Keratinocyte (primary cell): Measurements from ENCODE around the gene ZDHHC21. TPM values are rescaled to one million over a fixed set of nuclear protein-coding genes. Genes with fewer than 3 reads are reported as not detected.

Experiments used
- DNase-seq: peaks from one replicate; pipeline ENCODE4 v3.0.0-alpha.2; 2011; ENCODE audit warnings: low read depth, missing footprints, low spot score
- FAIRE-seq: peaks from 2 replicates; lab custom pipeline; 2011; peaks lifted over from hg19 to GRCh38; lab: Jason Lieb, UNC
- H2AFZ ChIP-seq: 2 replicates; pipeline ENCODE4 v1.6.0; 2012; ENCODE audit warnings: low read length, control low read depth, inconsistent platforms; ENCODE audit not compliant: control insufficient read depth
- H3K27ac ChIP-seq: 2 replicates; pipeline ENCODE4 v1.5.1; 2011; ENCODE audit warnings: low read length; ENCODE audit not compliant: control insufficient read depth, insufficient read depth
- H3K27me3 ChIP-seq: 3 replicates; pipeline ENCODE4 v1.6.0; 2011; ENCODE audit warnings: low read length; ENCODE audit not compliant: control insufficient read depth, insufficient read depth; ENCODE audit errors: extremely low read depth
- H3K36me3 ChIP-seq, 2 experiments: 2 replicates in 1 of 2; 3 replicates in 1 of 2; pipeline ENCODE4 v1.5.1; 2011; ENCODE audit warnings: low read length in 2 of 2, mild to moderate bottlenecking in 1 of 2; ENCODE audit not compliant: control insufficient read depth in 2 of 2, insufficient read depth in 2 of 2; ENCODE audit errors: extremely low read depth in 1 of 2
- H3K4me1 ChIP-seq: 3 replicates; pipeline ENCODE4 v1.5.1; 2011; ENCODE audit warnings: low read length; ENCODE audit not compliant: control insufficient read depth, insufficient read depth; ENCODE audit errors: extremely low read depth
- H3K4me2 ChIP-seq: 3 replicates; pipeline ENCODE4 v1.6.0; 2011; ENCODE audit warnings: low read depth, low read length; ENCODE audit not compliant: control insufficient read depth, insufficient read depth; ENCODE audit errors: extremely low read depth
- H3K4me3 ChIP-seq, 3 experiments: fragments of 200-600 bp in 1 of 3; sonication (generic) in 1 of 3; 2 replicates in 2 of 3; 3 replicates in 1 of 3; pipeline ENCODE4 v1.5.1; 2011 to 2016; ENCODE audit warnings: low read length in 3 of 3, mild to moderate bottlenecking in 3 of 3, control low read depth in 2 of 3, inconsistent platforms in 1 of 3, low read depth in 1 of 3, mixed read lengths in 1 of 3, mixed run types in 1 of 3, moderate library complexity in 1 of 3; ENCODE audit not compliant: control insufficient read depth in 2 of 3, insufficient read depth in 2 of 3; ENCODE audit errors: extremely low read depth in 1 of 3
- H3K79me2 ChIP-seq: 2 replicates; pipeline ENCODE4 v1.6.0; 2012; ENCODE audit warnings: low read length; ENCODE audit not compliant: control insufficient read depth, insufficient read depth
- H3K9ac ChIP-seq: 3 replicates; pipeline ENCODE4 v1.6.0; 2011; ENCODE audit warnings: low read length; ENCODE audit not compliant: control insufficient read depth, insufficient read depth; ENCODE audit errors: extremely low read depth
- H3K9me1 ChIP-seq: 3 replicates; pipeline ENCODE4 v1.6.0; 2011; ENCODE audit warnings: low read length; ENCODE audit not compliant: control insufficient read depth, insufficient read depth; ENCODE audit errors: extremely low read depth
- H3K9me3 ChIP-seq: 2 replicates; pipeline ENCODE4 v1.5.1; 2012; ENCODE audit warnings: low read depth, low read length; ENCODE audit not compliant: control insufficient read depth
- H4K20me1 ChIP-seq: 3 replicates; pipeline ENCODE4 v1.6.0; 2011; ENCODE audit warnings: low read length; ENCODE audit not compliant: control insufficient read depth, insufficient read depth; ENCODE audit errors: extremely low read depth
- EZH2 ChIP-seq: IDR thresholded peaks from one replicate; pipeline ENCODE4 v1.6.1; 2012; ENCODE audit warnings: inconsistent platforms, mild to moderate bottlenecking, low read length, moderate library complexity
- dilution Hi-C: fragments of 300-500 bp; cut with MboI; formaldehyde crosslinking; loops from one replicate; pipeline ENCODE4 v1.7.0; 2020; ENCODE audit warnings: low sequenced_read_pairs; ENCODE audit not compliant: extremely low pct_ligation_motif_present
- polyA plus RNA-seq, 5 experiments: library from polyadenylated mRNA; depleted of rRNA in 3 of 5; stranded (reverse) in 3 of 5; stranded (forward) in 1 of 5; unstranded in 1 of 5; fragments of >200 nt; gene quantifications; 1 replicate in 1 of 5; 2 replicates in 3 of 5; 3 replicates in 1 of 5; pipeline versions ENCODE4 v1.2.1 to v1.2.3, GENCODE V29; 2011 to 2012; ENCODE audit warnings: missing spikeins in 2 of 5, low read depth in 1 of 5, low replicate concordance in 1 of 5
- TF ChIP-seq, protein P1 (sequence below), 3 experiments: IDR thresholded peaks in 1 of 3; conservative IDR thresholded peaks in 1 of 3; optimal IDR thresholded peaks in 1 of 3; 2 replicates in 2 of 3; 3 replicates in 1 of 3; pipeline versions ENCODE3 to v1.5.1; 2011; ENCODE audit warnings: low read length in 3 of 3, mild to moderate bottlenecking in 3 of 3, moderate library complexity in 2 of 3, control low read depth in 1 of 3, inconsistent platforms in 1 of 3; ENCODE audit not compliant: insufficient read depth in 2 of 3; ENCODE audit errors: extremely low read depth in 1 of 3

Gene ZDHHC21
- polyA plus RNA-seq, 1 donor (not counting 4 experiments of a cell fraction or from before 2014, with no cell fraction given): 4.2 TPM

DNA sequence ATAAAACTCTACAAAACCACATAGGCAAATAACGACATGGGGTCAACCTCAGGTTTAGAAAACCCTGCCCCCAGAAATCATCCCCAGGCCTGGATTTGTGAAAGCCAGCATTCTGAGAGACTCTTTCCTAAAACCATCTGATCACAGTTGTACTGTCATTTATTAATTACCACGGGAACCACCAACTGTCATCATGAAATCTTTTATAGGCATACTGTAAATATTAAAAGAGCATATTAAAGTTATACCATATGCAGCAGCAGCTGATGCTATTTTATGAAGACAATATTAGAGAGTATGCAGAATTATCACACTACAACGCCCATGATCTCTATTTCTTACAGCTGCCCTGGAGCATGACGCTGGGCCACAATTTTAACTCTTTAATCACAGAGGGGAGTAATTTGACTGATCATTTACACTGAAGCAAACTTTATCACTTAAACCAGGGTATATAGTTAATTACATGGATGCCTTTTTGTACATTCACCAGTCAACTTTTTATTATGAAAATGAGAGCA lies 9.0 kb upstream of the ZDHHC21 start:
- H3K9me3 ChIP-seq: peaks cover 2% of the 10 kb centered on the region
- H3K4me2 ChIP-seq: no peak overlapping the region
- H3K4me1 ChIP-seq: no peaks in the 10 kb centered on the region
- peaks cover 13% of the 10 kb centered on the region for H3K27me3 ChIP-seq
- H4K20me1 ChIP-seq: no peaks in the 10 kb centered on the region
- TF ChIP-seq, protein P1, sequence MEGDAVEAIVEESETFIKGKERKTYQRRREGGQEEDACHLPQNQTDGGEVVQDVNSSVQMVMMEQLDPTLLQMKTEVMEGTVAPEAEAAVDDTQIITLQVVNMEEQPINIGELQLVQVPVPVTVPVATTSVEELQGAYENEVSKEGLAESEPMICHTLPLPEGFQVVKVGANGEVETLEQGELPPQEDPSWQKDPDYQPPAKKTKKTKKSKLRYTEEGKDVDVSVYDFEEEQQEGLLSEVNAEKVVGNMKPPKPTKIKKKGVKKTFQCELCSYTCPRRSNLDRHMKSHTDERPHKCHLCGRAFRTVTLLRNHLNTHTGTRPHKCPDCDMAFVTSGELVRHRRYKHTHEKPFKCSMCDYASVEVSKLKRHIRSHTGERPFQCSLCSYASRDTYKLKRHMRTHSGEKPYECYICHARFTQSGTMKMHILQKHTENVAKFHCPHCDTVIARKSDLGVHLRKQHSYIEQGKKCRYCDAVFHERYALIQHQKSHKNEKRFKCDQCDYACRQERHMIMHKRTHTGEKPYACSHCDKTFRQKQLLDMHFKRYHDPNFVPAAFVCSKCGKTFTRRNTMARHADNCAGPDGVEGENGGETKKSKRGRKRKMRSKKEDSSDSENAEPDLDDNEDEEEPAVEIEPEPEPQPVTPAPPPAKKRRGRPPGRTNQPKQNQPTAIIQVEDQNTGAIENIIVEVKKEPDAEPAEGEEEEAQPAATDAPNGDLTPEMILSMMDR (optimal IDR thresholded peaks at IDR 0.05 in 1 of 3, IDR thresholded peaks at IDR 0.05 in 1 of 3, conservative IDR thresholded peaks at IDR 0.05 in 1 of 3; ENCODE audit: extremely low read depth in 1 of 3, insufficient read depth in 2 of 3, low read length in 3 of 3): no peak
- TF ChIP-seq EZH2: no peak
- H3K27ac ChIP-seq: no peak overlapping the region
- H3K79me2 ChIP-seq: no peaks in the 10 kb centered on the region
- dilution Hi-C loops: no loop called here
- H3K9ac ChIP-seq: no peak overlapping the region
- FAIRE-seq (no peak), DNase-seq (no peak)
- H3K36me3 ChIP-seq: no peaks in the 10 kb centered on the region
- no peak overlapping the region for H2AFZ ChIP-seq
- H3K4me3 ChIP-seq: no peak overlapping the region
- H3K9me1 ChIP-seq: no peaks in the 10 kb centered on the region

DNA sequence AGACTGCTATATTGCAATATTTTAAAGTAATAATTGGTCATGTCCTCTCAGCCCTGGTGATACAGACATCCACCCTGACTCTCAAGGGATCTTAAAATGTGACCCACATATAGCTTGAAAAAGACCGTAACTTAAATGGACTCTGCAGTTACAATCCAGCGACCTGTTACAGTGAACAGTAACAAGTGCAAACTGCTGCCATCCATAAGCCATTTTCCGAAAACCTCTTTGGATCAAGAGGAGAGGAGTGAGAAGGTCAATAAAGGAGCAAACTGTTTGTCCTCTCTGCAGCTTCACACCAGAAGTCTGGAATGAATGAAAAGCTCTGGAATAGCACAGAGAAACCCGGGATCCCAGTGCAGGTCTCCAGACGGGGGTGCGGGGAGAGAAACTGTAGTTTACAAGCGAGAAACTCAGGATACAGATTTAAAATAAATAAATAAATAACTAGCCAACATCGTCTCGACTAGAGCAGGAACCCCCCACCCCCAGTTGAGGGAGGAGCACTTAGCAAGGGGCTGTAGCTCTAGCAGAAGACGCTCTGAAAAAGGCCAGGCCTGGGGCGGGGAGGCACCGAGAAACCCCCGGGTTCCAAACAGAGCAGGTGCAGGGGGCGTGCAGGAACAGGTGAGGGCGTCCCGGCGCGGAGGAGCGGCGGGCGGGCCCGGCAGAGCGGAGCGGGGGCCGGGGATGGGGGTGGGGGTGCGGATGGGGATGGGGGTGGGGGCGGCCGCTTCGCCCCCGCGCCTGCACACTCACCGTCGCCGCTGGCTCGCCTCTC lies 572 bp downstream of the ZDHHC21 start:
- no peaks in the 10 kb centered on the region for H4K20me1 ChIP-seq
- H3K79me2 ChIP-seq: no peaks in the 10 kb centered on the region
- peaks cover 0 to 6% of the 10 kb centered on the region in 2 experiments for H3K36me3 ChIP-seq
- peak overlapping the region; percentile 48 for H3K9ac ChIP-seq
- no peak for TF ChIP-seq EZH2
- TF ChIP-seq, protein P1 (optimal IDR thresholded peaks at IDR 0.05 in 1 of 3, IDR thresholded peaks at IDR 0.05 in 1 of 3, conservative IDR thresholded peaks at IDR 0.05 in 1 of 3; ENCODE audit: extremely low read depth in 1 of 3, insufficient read depth in 2 of 3, low read length in 3 of 3): no peak
- H3K9me3 ChIP-seq: no peaks in the 10 kb centered on the region
- no peaks in the 10 kb centered on the region for H3K9me1 ChIP-seq
- H2AFZ ChIP-seq: peak overlapping the region; percentile 71
- peaks cover 4% of the 10 kb centered on the region for H3K4me1 ChIP-seq
- H3K4me2 ChIP-seq: peak overlapping the region; percentile 92
- H3K27ac ChIP-seq: no peak overlapping the region
- dilution Hi-C loops: no loop called here
- no peak for FAIRE-seq
- no peaks in the 10 kb centered on the region for H3K27me3 ChIP-seq
- no peak for DNase-seq
- peak overlapping the region; percentile 67 to 81 (median 78) for H3K4me3 ChIP-seq
